ENCODE data around the gene AQP7.

AQP7 gene

GRCh38 chr9:33443464-33444154, 41.2 kb upstream of the AQP7 start:
- H2AFZ ChIP-seq (ENCODE audit: low read depth, low read length) = no peak overlapping the region
- H3K9ac ChIP-seq (ENCODE audit: low read depth, low read length) = no peak overlapping the region
- no peak overlapping the region for H3K27ac ChIP-seq (ENCODE audit: low read length)
- no peaks in the 10 kb centered on the region for H3K79me2 ChIP-seq (ENCODE audit: insufficient read depth, low read length)
- H4K20me1 ChIP-seq (ENCODE audit: insufficient read depth, low read length) = no peaks in the 10 kb centered on the region; the same call in 1 of the 2 replicates
- no peak overlapping the region for H3K4me2 ChIP-seq (ENCODE audit: insufficient read depth, low read length)
- TF ChIP-seq EZH2 (IDR thresholded peaks at IDR 0.05; ENCODE audit: borderline replicate concordance, low read depth, low read length, severe bottlenecking) (no peak), CTCF (IDR thresholded peaks at IDR 0.05; ENCODE audit: borderline replicate concordance, extremely low read depth, low read length, poor library complexity, severe bottlenecking) (no peak)
- H3K4me1 ChIP-seq (ENCODE audit: insufficient read depth, low read length) = peaks cover 41% of the 10 kb centered on the region
- no peaks in the 10 kb centered on the region for H3K9me3 ChIP-seq (ENCODE audit: insufficient read depth, low read length, severe bottlenecking)
- H3K36me3 ChIP-seq (ENCODE audit: insufficient read depth, low read length) = no peaks in the 10 kb centered on the region
- no peaks in the 10 kb centered on the region for H3K27me3 ChIP-seq (ENCODE audit: insufficient read depth, low read length, poor library complexity)
- no peak overlapping the region for H3K4me3 ChIP-seq (ENCODE audit: low read depth in 1 of 2, low read length in 2 of 2)
- ATAC-seq (ENCODE audit: insufficient read depth, low read depth) = no peak
- DNase-seq = no peak

- TF ChIP-seq CTCF (IDR thresholded peaks at IDR 0.05; ENCODE audit: borderline replicate concordance, extremely low read depth, low read length, poor library complexity, severe bottlenecking) (no peak), EZH2 (IDR thresholded peaks at IDR 0.05; ENCODE audit: borderline replicate concordance, low read depth, low read length, severe bottlenecking) (no peak)
- H3K9me3 ChIP-seq (ENCODE audit: insufficient read depth, low read length, severe bottlenecking) = no peaks in the 10 kb centered on the region
- H2AFZ ChIP-seq (ENCODE audit: low read depth, low read length) = no peak overlapping the region
- no peak overlapping the region for H3K9ac ChIP-seq (ENCODE audit: low read depth, low read length)
- no peak overlapping the region for H3K4me2 ChIP-seq (ENCODE audit: insufficient read depth, low read length)
- DNase-seq (no peak), ATAC-seq (ENCODE audit: insufficient read depth, low read depth) (no peak)
- peaks cover 35% of the 10 kb centered on the region for H3K4me1 ChIP-seq (ENCODE audit: insufficient read depth, low read length)
- no peaks in the 10 kb centered on the region for H3K27me3 ChIP-seq (ENCODE audit: insufficient read depth, low read length, poor library complexity)
- H3K4me3 ChIP-seq (ENCODE audit: low read depth in 1 of 2, low read length in 2 of 2) = no peak overlapping the region
- no peaks in the 10 kb centered on the region for H3K79me2 ChIP-seq (ENCODE audit: insufficient read depth, low read length)
- H4K20me1 ChIP-seq (ENCODE audit: insufficient read depth, low read length) = no peaks in the 10 kb centered on the region; the same call in 1 of the 2 replicates
- no peak overlapping the region for H3K27ac ChIP-seq (ENCODE audit: low read length)
- no peaks in the 10 kb centered on the region for H3K36me3 ChIP-seq (ENCODE audit: insufficient read depth, low read length)
Measured at GRCh38 chr9:33443047-33443446, 40.7 kb upstream of the AQP7 start.

- no peak overlapping the region for H2AFZ ChIP-seq (ENCODE audit: low read depth, low read length)
- no peak overlapping the region for H3K4me2 ChIP-seq (ENCODE audit: insufficient read depth, low read length)
- peaks cover 26% of the 10 kb centered on the region for H3K4me1 ChIP-seq (ENCODE audit: insufficient read depth, low read length)
- no peak for ATAC-seq (ENCODE audit: insufficient read depth, low read depth)
- no peaks in the 10 kb centered on the region for H3K27me3 ChIP-seq (ENCODE audit: insufficient read depth, low read length, poor library complexity)
- TF ChIP-seq CTCF (IDR thresholded peaks at IDR 0.05; ENCODE audit: borderline replicate concordance, extremely low read depth, low read length, poor library complexity, severe bottlenecking) (no peak), EZH2 (IDR thresholded peaks at IDR 0.05; ENCODE audit: borderline replicate concordance, low read depth, low read length, severe bottlenecking) (no peak)
- no peak overlapping the region for H3K27ac ChIP-seq (ENCODE audit: low read length)
- no peak for DNase-seq
- no peaks in the 10 kb centered on the region for H3K79me2 ChIP-seq (ENCODE audit: insufficient read depth, low read length)
- H4K20me1 ChIP-seq (ENCODE audit: insufficient read depth, low read length) = no peaks in the 10 kb centered on the region; the same call in 1 of the 2 replicates
- no peak overlapping the region for H3K9ac ChIP-seq (ENCODE audit: low read depth, low read length)
- no peaks in the 10 kb centered on the region for H3K9me3 ChIP-seq (ENCODE audit: insufficient read depth, low read length, severe bottlenecking)
- no peak overlapping the region for H3K4me3 ChIP-seq (ENCODE audit: low read depth in 1 of 2, low read length in 2 of 2)
- no peaks in the 10 kb centered on the region for H3K36me3 ChIP-seq (ENCODE audit: insufficient read depth, low read length)
Measured at GRCh38 chr9:33442125-33442524, 39.8 kb upstream of the AQP7 start.
